PC-9 (cell line): ENCODE data around the gene PAK6. TPM values are rescaled to one million over a fixed set of nuclear protein-coding genes. Genes with fewer than 3 reads are reported as not detected.

Experiments
- BruUV-seq: library from RNA; stranded (reverse); fragments of 400-500 nt; replicated peaks from 2 replicates; lab custom pipeline; 2021; lab: Mats Ljungman, UMichigan
- CTCF ChIA-PET: fragments of 300-600 bp; sonication (Branson Sonifier 250); formaldehyde crosslinking; loops from one replicate; lab custom pipeline; 2022; ENCODE audit warnings: antibody characterized with exemption; lab: Charles Lee
- POLR2A ChIA-PET: fragments of 300-600 bp; sonication (Branson Sonifier 250); formaldehyde crosslinking; loops from one replicate; lab custom pipeline; 2022; ENCODE audit warnings: antibody characterized with exemption; ENCODE audit not compliant: unreplicated experiment; lab: Charles Lee
- DNase-seq, 2 experiments: peaks; one replicate each; pipeline versions ENCODE4 v3.0.0 to v3.0.0-alpha.2; 2015 to 2022; ENCODE audit warnings: mixed read lengths in 1 of 2
- H2AFZ ChIP-seq: fragments of 200-600 bp; sonication (generic); 2 replicates; pipeline ENCODE4 v1.8.1; 2017; ENCODE audit warnings: antibody characterized with exemption
- H3F3A ChIP-seq: fragments of 200-600 bp; sonication (generic); 2 replicates; pipeline ENCODE4 v1.8.1; 2017; ENCODE audit warnings: antibody characterized with exemption, mild to moderate bottlenecking, low read depth; ENCODE audit not compliant: insufficient read depth
- H3K27ac ChIP-seq: fragments of 200-600 bp; sonication (generic); 2 replicates; pipeline ENCODE4 v1.6.1; 2016; ENCODE audit warnings: mixed run types
- H3K27me3 ChIP-seq: fragments of 200-600 bp; sonication (generic); 2 replicates; pipeline ENCODE4 v1.6.1; 2016; ENCODE audit warnings: low read depth, mixed run types; ENCODE audit not compliant: insufficient read depth
- H3K36me3 ChIP-seq: fragments of 200-600 bp; sonication (generic); 2 replicates; pipeline ENCODE4 v1.6.1; 2016; ENCODE audit warnings: low read depth, mixed run types
- H3K4me1 ChIP-seq: fragments of 200-600 bp; sonication (generic); replicated peaks from 2 replicates; pipeline ENCODE4 v1.6.1; 2016; ENCODE audit warnings: mixed run types; ENCODE audit not compliant: insufficient read depth
- H3K4me2 ChIP-seq: fragments of 200-600 bp; sonication (generic); 2 replicates; pipeline ENCODE4 v1.6.1; 2017; ENCODE audit warnings: mixed run types
- H3K4me3 ChIP-seq: fragments of 200-600 bp; sonication (generic); 2 replicates; pipeline ENCODE4 v1.6.1; 2016; ENCODE audit warnings: mixed run types
- H3K79me2 ChIP-seq: fragments of 200-600 bp; sonication (generic); 2 replicates; pipeline ENCODE4 v1.6.1; 2017; ENCODE audit warnings: low read depth, mixed run types
- H3K9me2 ChIP-seq: fragments of 200-600 bp; sonication (generic); 2 replicates; pipeline ENCODE4 v1.8.1; 2017; ENCODE audit warnings: mild to moderate bottlenecking; ENCODE audit not compliant: insufficient read depth
- H3K9me3 ChIP-seq: fragments of 200-600 bp; sonication (generic); 2 replicates; pipeline ENCODE4 v1.8.1; 2016; ENCODE audit warnings: low read depth; ENCODE audit not compliant: insufficient read depth
- H4K20me1 ChIP-seq: fragments of 200-600 bp; sonication (generic); 2 replicates; pipeline ENCODE4 v1.8.1; 2017; ENCODE audit not compliant: insufficient read depth
- EZH2 ChIP-seq: fragments of 200-600 bp; sonication (generic); IDR thresholded peaks from 2 replicates; pipeline ENCODE4 v1.8.0; 2017; ENCODE audit warnings: antibody characterized with exemption, low read depth
- intact Hi-C: fragments of 100-400 bp; cut with micrococcal nuclease; formaldehyde crosslinking; loops from one replicate; pipeline ENCODE4 v1.10.0; 2022; ENCODE audit not compliant: unreplicated experiment
- total RNA-seq: library from RNA; stranded (reverse); gene quantifications from 2 replicates; pipeline ENCODE4 v1.2.3, GENCODE V29; 2021
- TF ChIP-seq, protein P1 (sequence below): fragments of 200-600 bp; sonication (generic); conservative IDR thresholded peaks from 2 replicates; pipeline ENCODE4 v1.6.1; 2017; ENCODE audit warnings: mixed run types, antibody characterized with exemption, mild to moderate bottlenecking, moderate library complexity

PAK6 gene
- total RNA-seq, 1 experiment from 2014 or later: 10.7 TPM

DNA sequence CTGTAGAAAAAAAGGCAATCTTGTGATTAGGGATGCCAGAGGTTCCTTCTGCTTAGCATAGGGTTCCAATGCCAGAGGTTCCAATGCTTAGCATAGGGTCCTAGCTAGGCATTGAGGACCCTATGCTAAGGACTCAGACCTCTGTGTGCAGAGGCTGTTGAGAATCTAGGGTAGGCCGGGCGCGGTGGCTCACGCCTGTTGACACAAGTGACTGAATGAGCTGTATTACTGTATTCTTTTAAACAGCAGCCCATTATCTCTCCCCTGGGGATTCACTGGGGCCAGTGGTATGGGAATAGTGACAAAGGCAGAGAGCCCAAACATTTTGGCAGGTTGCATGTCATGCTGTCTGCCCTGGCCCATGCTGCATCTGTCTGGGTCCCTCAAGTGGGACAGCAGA is 16.2 kb downstream of the PAK6 start:
- H3K27me3 ChIP-seq: no peaks in the 10 kb centered on the region
- POLR2A ChIA-PET: no interaction called here
- no peaks in the 10 kb centered on the region for H4K20me1 ChIP-seq
- H3K79me2 ChIP-seq: no peaks in the 10 kb centered on the region
- peaks cover 31% of the 10 kb centered on the region for H3K4me1 ChIP-seq
- H3K27ac ChIP-seq: no peak overlapping the region
- no peak overlapping the region for H3K4me2 ChIP-seq
- no peak for DNase-seq
- H3F3A ChIP-seq: peaks cover 25% of the 10 kb centered on the region; the same call in 1 of the 2 replicates
- intact Hi-C loops: loop anchor here (10.0 kb wide), 1 partner anchor 150 kb away; the partner anchor contains the start of gene BMF
- no peaks in the 10 kb centered on the region for H3K36me3 ChIP-seq
- no TSS peak for BruUV-seq
- H3K9me2 ChIP-seq: no peaks in the 10 kb centered on the region
- TF ChIP-seq, protein P1, sequence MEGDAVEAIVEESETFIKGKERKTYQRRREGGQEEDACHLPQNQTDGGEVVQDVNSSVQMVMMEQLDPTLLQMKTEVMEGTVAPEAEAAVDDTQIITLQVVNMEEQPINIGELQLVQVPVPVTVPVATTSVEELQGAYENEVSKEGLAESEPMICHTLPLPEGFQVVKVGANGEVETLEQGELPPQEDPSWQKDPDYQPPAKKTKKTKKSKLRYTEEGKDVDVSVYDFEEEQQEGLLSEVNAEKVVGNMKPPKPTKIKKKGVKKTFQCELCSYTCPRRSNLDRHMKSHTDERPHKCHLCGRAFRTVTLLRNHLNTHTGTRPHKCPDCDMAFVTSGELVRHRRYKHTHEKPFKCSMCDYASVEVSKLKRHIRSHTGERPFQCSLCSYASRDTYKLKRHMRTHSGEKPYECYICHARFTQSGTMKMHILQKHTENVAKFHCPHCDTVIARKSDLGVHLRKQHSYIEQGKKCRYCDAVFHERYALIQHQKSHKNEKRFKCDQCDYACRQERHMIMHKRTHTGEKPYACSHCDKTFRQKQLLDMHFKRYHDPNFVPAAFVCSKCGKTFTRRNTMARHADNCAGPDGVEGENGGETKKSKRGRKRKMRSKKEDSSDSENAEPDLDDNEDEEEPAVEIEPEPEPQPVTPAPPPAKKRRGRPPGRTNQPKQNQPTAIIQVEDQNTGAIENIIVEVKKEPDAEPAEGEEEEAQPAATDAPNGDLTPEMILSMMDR: no peak
- TF ChIP-seq EZH2: no peak
- CTCF ChIA-PET: interaction anchor here (0.7 kb wide), 1 partner anchor 209 kb away, joined by 3 read pairs; no protein-coding TSS in a partner anchor
- no peak overlapping the region for H3K4me3 ChIP-seq
- H2AFZ ChIP-seq: no peak overlapping the region
- no peaks in the 10 kb centered on the region for H3K9me3 ChIP-seq

DNA sequence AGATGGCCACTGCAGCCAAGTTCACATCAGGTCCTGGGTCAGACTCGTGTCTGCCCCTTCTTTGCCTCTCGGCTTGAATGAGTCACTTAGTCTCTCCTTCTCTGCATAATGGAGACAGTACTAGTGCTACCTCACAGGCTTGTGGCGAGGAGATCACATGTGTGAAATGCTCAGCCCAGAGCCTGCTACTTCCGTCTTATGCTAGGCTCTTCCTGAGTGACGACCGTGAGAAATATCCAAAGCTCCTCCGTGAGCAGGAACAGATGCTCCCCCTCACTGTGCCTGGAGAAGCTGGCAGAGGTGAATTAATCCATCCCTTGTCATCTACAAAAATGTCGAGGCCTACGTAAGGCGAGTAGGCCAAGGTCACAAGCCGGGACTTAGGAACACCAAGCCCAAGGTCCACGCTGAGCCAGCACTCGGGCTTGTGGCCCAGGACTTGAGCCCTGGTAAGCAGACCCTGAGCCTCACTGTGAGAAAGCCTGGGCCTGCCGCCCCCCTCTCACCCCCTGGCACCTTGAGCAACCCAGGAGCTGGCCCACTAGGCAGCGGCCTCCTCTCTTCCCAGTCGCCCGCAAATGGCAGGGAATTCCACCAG is 17.9 kb downstream of the PAK6 start:
- DNase-seq: no peak
- Histone ChIP-seq H3K4me1 (peaks cover 29% of the 10 kb centered on the region), H3K27ac (no peak overlapping the region), H3K9me3 (no peaks in the 10 kb centered on the region), H3K36me3 (no peaks in the 10 kb centered on the region), H3K4me3 (no peak overlapping the region), H4K20me1 (no peaks in the 10 kb centered on the region), H3F3A (peaks cover 14% of the 10 kb centered on the region; the same call in 1 of the 2 replicates), H3K4me2 (no peak overlapping the region), H2AFZ (no peak overlapping the region), H3K9me2 (no peaks in the 10 kb centered on the region), H3K79me2 (no peaks in the 10 kb centered on the region), H3K27me3 (no peaks in the 10 kb centered on the region)
- TF ChIP-seq, protein P1: no peak
- TF ChIP-seq EZH2: no peak
- no TSS peak for BruUV-seq
- ChIA-PET POLR2A (no interaction called here), CTCF (no interaction called here)
- intact Hi-C loops: loop anchor here (10.0 kb wide), 1 partner anchor 152 kb away; the partner anchor contains the start of gene BMF

DNA sequence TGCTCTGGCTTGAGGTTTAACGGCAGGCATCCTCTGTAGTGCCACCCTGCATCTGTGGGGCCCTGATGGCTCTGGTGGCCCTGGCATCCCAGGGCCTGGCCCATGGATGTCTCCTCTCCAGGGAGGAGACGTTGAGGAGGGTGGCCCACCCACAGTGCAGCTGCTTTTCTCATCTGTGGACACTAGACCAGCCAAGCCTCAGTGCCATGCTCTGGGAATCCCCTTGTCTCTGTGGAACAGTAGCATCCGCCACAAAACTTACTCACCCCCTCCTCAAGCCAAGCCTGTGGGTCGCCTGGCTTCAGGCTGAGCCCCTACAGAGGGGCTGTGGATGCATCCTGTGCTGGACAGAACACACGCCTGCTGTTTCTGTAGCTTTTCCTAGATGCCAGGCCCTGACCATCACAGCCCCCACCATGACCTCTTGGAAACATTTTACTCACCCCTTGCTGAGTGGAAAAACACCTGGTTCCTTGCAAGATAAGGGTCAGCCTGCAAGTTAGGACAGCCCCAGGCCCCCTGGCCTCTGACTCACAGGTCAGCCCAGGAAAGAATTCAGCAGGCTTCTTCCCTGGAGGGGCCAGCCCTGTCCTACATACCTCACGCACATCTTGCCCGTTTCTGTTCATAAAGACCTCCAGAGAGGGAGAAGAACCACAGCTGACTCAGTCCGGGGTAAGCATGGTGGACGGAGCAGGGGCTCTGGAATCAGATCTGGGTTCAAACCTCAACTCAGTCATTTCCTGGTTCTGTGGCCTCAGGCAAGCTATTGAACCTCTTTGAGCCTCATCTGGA is 19.0 kb downstream of the PAK6 start:
- no peak overlapping the region for H3K27ac ChIP-seq
- peak overlapping the region; percentile 51 for H3K4me2 ChIP-seq
- H3K4me3 ChIP-seq: no peak overlapping the region
- no peak overlapping the region for H2AFZ ChIP-seq
- no peaks in the 10 kb centered on the region for H3K27me3 ChIP-seq
- peaks cover 14% of the 10 kb centered on the region; the same call in 1 of the 2 replicates for H3F3A ChIP-seq
- DNase-seq: peak; percentile 49 to 65
- no peaks in the 10 kb centered on the region for H3K9me3 ChIP-seq
- intact Hi-C loops: loop anchor here (10.0 kb wide), 1 partner anchor 153 kb away; the partner anchor contains the start of gene BMF
- no peaks in the 10 kb centered on the region for H4K20me1 ChIP-seq
- peaks cover 29% of the 10 kb centered on the region for H3K4me1 ChIP-seq
- ChIA-PET CTCF (interaction anchor here (1.0 kb wide), 2 partner anchors 17 to 41 kb away, joined by 3 to 4 read pairs; no protein-coding TSS in a partner anchor), POLR2A (interaction anchor here (0.5 to 0.7 kb wide), 4 partner anchors 9 to 218 kb away, joined by 3 to 5 read pairs (median 4); no protein-coding TSS in a partner anchor)
- H3K9me2 ChIP-seq: no peaks in the 10 kb centered on the region
- H3K36me3 ChIP-seq: no peaks in the 10 kb centered on the region
- no peak for TF ChIP-seq EZH2
- TF ChIP-seq, protein P1: no peak
- H3K79me2 ChIP-seq: no peaks in the 10 kb centered on the region
- no TSS peak for BruUV-seq
